ENCODE data around the gene ERC2.

GRCh38 chr3:56135941-56136340 is 332.3 kb downstream of the ERC2 start:
- TF ChIP-seq CTCF (conservative IDR thresholded peaks at IDR 0.05; ENCODE audit: low read depth, low read length): no peak
- no peak for TF ChIP-seq EZH2 (IDR thresholded peaks at IDR 0.05; ENCODE audit: borderline replicate concordance, low read depth, low read length, poor library complexity, severe bottlenecking)

Measured in A673 (cell line).